Esophagus squamous epithelium (tissue), 5 donors: Measurements from ENCODE around the gene TRAPPC3L. TPM values are rescaled to one million over a fixed set of nuclear protein-coding genes. Genes with fewer than 3 reads are reported as not detected.

ENCODE experiments used
- DNase-seq: peaks from one replicate; lab custom pipeline; 2025; lab: John Stamatoyannopoulos, UW
- H3K27ac ChIP-seq, 4 donors: fragments of 200-600 bp; sonication (generic); one replicate each; pipeline ENCODE4 v1.5.1; 2016 to 2019; ENCODE audit warnings: mild to moderate bottlenecking in 1 of 4
- H3K27me3 ChIP-seq, 4 donors: fragments of 200-600 bp; sonication (generic); 1 replicate in 3 of 4; 2 replicates in 1 of 4; pipeline versions ENCODE4 v1.5.1 to v1.6.0; 2017 to 2021; ENCODE audit warnings: antibody characterized with exemption in 1 of 4
- H3K36me3 ChIP-seq, 3 donors: fragments of 200-600 bp; sonication (generic); one replicate each; pipeline ENCODE4 v1.5.1; 2016 to 2019
- H3K4me1 ChIP-seq, 3 donors: fragments of 200-600 bp; sonication (generic); one replicate each; pipeline ENCODE4 v1.5.1; 2017 to 2019
- H3K4me3 ChIP-seq, 4 donors: fragments of 200-600 bp; sonication (generic); 1 replicate in 3 of 4; 2 replicates in 1 of 4; pipeline ENCODE4 v1.5.1; 2016 to 2019; ENCODE audit warnings: mild to moderate bottlenecking in 2 of 4, moderate library complexity in 1 of 4
- H3K9me3 ChIP-seq, 3 donors: fragments of 200-600 bp; sonication (generic); one replicate each; pipeline ENCODE4 v1.5.1; 2016 to 2019
- POLR2A ChIP-seq, 4 donors: fragments of 450-650 bp; IDR thresholded peaks; one replicate each; pipeline ENCODE4 v1.6.1; 2017; ENCODE audit warnings: antibody characterized with exemption in 4 of 4, mild to moderate bottlenecking in 4 of 4, moderate library complexity in 3 of 4
- WGBS, 2 donors: methylation state at CpG; one replicate each; pipeline ENCODE4 v1.1.5; 2018; 5-methylcytosine and 5-hydroxymethylcytosine counted together
- intact Hi-C: fragments of 100-400 bp; cut with DNase I; formaldehyde crosslinking; loops from one replicate; pipeline ENCODE4 v1.15.0; 2022
- total RNA-seq, 4 donors: library from RNA; depleted of rRNA; stranded (reverse); fragments of >200 nt; gene quantifications; one replicate each; pipeline ENCODE4 v1.1.0, GENCODE V29; 2016
- TF ChIP-seq, protein P1 (sequence below), 6 experiments: fragments of 450-650 bp in 4 of 6; fragments of 200-600 bp in 2 of 6; sonication (generic) in 2 of 6; IDR thresholded peaks; one replicate each; pipeline ENCODE4 v1.5.1; 2016 to 2019; ENCODE audit warnings: antibody characterized with exemption in 6 of 6, mild to moderate bottlenecking in 4 of 6, moderate library complexity in 4 of 6
- donor health status: DM: yes; HTN: yes; CAD: no.

The TRAPPC3L gene
- total RNA-seq, 4 donors from 2014 or later: not detected

DNA sequence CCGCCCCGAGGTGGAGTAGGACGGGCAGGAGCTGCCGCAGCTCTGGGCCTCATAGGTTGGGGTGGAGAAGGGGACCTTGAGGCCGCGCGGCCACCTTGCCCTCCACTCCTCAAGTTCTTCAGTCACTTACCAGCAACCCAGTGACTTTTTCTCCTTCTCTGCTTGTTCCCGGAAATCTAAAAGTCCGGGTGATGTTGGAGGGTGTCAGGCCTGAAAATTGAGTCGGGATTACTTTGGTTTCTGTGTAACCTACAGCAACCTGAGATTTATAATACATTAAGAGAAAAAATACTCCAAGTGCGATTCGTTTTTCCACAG, 26.2 kb upstream of the TRAPPC3L start:
- Histone ChIP-seq H3K4me1 (peaks cover 17 to 47% (median 19%) of the 10 kb centered on the region in 3 donors), H3K9me3 (no peaks in the 10 kb centered on the region), H3K27me3 (no peaks in the 10 kb centered on the region), H3K4me3 (peak overlapping the region; percentile 76 to 96 (median 84)), H3K36me3 (peaks cover 0 to 24% (median 0%) of the 10 kb centered on the region in 3 donors), H3K27ac (peak overlapping the region; percentile 87 to 96 (median 94))
- DNase-seq: no peak
- intact Hi-C loops: no loop called here
- 0% methylated on average over 4 to 11 of the region's 12 CpGs for WGBS, 2 donors
- TF ChIP-seq, protein P1, sequence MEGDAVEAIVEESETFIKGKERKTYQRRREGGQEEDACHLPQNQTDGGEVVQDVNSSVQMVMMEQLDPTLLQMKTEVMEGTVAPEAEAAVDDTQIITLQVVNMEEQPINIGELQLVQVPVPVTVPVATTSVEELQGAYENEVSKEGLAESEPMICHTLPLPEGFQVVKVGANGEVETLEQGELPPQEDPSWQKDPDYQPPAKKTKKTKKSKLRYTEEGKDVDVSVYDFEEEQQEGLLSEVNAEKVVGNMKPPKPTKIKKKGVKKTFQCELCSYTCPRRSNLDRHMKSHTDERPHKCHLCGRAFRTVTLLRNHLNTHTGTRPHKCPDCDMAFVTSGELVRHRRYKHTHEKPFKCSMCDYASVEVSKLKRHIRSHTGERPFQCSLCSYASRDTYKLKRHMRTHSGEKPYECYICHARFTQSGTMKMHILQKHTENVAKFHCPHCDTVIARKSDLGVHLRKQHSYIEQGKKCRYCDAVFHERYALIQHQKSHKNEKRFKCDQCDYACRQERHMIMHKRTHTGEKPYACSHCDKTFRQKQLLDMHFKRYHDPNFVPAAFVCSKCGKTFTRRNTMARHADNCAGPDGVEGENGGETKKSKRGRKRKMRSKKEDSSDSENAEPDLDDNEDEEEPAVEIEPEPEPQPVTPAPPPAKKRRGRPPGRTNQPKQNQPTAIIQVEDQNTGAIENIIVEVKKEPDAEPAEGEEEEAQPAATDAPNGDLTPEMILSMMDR (IDR thresholded peaks at IDR 0.05): no peak
- no peak for TF ChIP-seq POLR2A (IDR thresholded peaks at IDR 0.05)

DNA sequence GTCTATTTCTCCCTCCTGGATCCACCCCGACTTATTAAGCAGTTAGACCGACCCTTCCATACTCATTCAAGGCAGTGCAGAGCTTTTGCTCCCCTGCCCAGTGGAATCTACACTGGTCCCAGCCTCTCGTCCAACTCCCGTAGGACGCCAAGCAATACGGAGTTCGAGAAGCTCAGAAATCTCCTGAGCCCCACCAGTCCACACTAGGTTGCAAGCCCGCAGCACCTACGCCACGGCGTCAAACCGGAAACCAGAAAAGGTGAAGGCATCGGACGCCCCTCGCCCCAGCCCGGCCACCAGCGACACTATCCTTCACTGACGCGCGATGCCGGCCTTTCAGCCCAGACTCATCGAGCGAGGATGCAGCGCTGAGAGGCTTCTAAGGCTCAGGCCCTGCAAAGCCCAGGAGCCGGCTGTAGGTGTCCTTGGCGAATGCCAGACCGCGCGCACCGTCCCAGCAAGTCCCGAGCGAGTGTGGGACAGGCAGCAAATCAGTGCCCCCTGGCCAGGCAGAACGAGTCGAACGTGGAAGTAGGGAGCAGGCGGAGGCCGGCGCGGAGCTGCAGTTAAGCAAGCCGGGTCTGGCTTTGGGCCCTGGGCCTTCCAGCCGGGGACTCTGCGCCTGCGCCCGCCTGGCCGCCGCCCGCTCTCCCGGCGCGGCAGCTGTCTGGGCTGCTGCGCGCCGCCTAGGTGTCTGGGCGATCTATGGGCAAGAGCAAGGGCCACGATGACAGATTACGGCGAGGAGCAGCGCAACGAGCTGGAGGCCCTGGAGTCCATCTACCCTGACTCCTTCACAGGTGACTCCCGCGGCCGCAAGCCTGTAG, 25.6 kb upstream of the TRAPPC3L start, which contains the start of gene RWDD1:
Gene RWDD1, plus strand, starts transcription at position 649 of the 827 bp plus-strand sequence. Its CDS starts 79 bp downstream, at position 728.
- 0% methylated on average over 8 to 34 of the region's 62 CpGs for WGBS, 2 donors

DNA sequence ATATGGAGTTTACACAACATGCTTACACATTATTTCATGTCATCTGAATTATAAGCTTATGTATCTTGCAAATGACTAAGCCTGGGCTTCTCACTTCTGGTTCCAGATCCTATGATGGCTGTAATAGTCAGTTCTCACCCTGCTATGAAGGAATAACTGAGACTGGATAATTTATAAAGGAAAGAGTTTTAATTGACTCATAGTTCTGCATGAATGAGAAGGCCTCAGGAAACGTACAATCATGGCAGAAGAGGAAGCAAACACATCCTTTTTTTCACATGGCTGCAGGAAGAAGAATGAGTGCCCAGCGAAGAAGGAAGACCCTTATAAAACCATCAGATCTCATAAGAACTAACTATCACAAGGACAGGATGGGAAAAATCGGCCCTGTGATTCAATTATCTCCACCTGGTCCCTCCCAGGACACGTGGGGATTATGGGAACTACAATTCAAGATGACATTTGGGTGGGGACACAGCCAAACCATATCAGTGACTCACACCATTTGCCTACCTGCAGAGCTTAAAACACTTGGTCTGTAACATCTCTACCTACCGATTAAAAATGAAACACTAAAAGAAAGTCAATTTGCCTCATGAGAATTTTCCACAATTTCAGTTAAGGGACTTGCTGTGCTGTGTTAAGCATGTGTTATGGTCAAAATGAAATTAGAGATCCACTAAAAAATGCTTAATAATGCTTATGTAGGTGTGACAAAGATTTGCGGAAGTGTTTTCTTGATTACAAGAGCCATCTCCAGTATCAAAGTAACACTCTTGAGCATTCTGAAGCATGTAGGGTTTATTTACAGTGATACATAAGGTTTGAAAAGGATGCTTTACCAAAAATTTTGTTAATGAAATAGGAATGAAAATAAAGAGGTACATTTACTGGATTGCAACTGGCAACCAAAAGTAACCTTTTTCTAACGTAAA, 23.6 kb upstream of the TRAPPC3L start:
- TF ChIP-seq, protein P1 (IDR thresholded peaks at IDR 0.05): no peak
- no peak for TF ChIP-seq POLR2A (IDR thresholded peaks at IDR 0.05)
- H3K9me3 ChIP-seq: no peaks in the 10 kb centered on the region
- intact Hi-C loops: no loop called here
- H3K4me1 ChIP-seq: peaks cover 17 to 53% (median 19%) of the 10 kb centered on the region in 3 donors
- H3K36me3 ChIP-seq: no peaks in the 10 kb centered on the region
- H3K27ac ChIP-seq: no peak overlapping the region
- 53% methylated on average over 7 of the region's 7 CpGs for WGBS, 2 donors
- H3K27me3 ChIP-seq: no peaks in the 10 kb centered on the region
- no peak for DNase-seq
- no peak overlapping the region for H3K4me3 ChIP-seq

More for the DNA sequence above, 25.6 kb upstream of the TRAPPC3L start, which contains the start of gene RWDD1:
- TF ChIP-seq, protein P1 (IDR thresholded peaks at IDR 0.05): peak in 3 of 6 experiments; percentile 22 to 36 (median 29)
- peak in 3 of 4 donors; percentile 26 to 75 (median 72) for TF ChIP-seq POLR2A (IDR thresholded peaks at IDR 0.05)
- H3K27me3 ChIP-seq: no peaks in the 10 kb centered on the region
- peak within 1 kb of the TSS; percentile 76 to 96 (median 84) for H3K4me3 ChIP-seq
- H3K36me3 ChIP-seq: peaks cover 0 to 18% (median 0%) of the 10 kb centered on the region in 3 donors
- peak; percentile 96 for DNase-seq
- H3K4me1 ChIP-seq: peaks cover 17 to 47% (median 19%) of the 10 kb centered on the region in 3 donors
- intact Hi-C loops: no loop called here
- H3K27ac ChIP-seq: peak within 1 kb of the TSS; percentile 87 to 96 (median 94)
- H3K9me3 ChIP-seq: no peaks in the 10 kb centered on the region

DNA sequence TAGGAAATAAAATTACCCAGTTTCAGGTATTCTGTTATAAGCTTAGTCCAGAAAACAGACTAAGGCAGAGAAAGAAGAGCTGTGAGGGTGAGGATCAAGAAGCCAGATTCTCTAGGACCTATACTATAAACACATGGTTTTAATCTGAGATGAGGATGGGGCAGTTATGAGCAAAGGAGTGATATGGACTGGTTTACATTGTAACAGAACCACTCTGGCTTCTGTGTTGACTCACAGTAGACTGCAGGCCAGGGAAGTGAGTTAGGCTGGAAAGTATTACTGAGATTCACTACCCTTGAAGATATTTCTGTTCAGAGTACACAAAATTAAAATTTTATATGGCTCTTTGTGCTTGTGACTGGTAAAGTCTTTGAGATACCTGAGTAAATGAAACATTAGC, 22.6 kb upstream of the TRAPPC3L start:
- intact Hi-C loops: no loop called here
- Histone ChIP-seq H3K4me3 (no peak overlapping the region), H3K27me3 (no peaks in the 10 kb centered on the region), H3K27ac (no peak overlapping the region), H3K9me3 (no peaks in the 10 kb centered on the region), H3K4me1 (peaks cover 15 to 43% (median 16%) of the 10 kb centered on the region in 3 donors), H3K36me3 (no peaks in the 10 kb centered on the region)
- TF ChIP-seq POLR2A (IDR thresholded peaks at IDR 0.05): no peak
- TF ChIP-seq, protein P1 (IDR thresholded peaks at IDR 0.05): no peak
- no peak for DNase-seq
